ENCODE results near the gene ZNF331. TPM values are rescaled to one million over a fixed set of nuclear protein-coding genes. Genes with fewer than 3 reads are reported as not detected.
"Not testable (repeated sequence)": the region's sequence is repeated elsewhere in the genome, so short reads cannot be mapped to it uniquely, and the experiment has no call there.

ZNF331 gene
- total RNA-seq, 8 experiments from 2014 or later, result 7.0 to 26.3 (median 13.4) TPM

DNA sequence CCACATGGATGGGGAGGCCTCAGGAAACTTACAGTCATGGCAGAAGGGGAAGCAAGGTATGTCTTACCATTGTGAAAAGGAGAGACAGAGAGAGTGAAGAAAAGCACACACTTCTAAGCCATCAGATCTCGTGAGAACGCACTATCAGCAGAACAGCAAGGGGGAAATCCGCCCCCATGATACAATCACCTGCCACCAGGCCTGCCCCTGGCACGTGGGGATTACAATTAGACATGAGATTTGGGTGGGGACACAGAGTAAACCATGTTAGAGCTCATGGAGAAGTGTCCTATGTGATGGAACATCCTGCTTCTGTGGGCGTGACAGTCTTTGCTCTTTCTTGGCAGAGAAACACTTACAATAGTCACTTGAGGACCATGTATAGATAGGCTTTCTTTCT lies 28.1 kb upstream of the ZNF331 start:
- in situ Hi-C loops (cut with MboI; ENCODE audit: low pct_unique_long_range_greater_than_20kb in 2 of 9, low sequenced_read_pairs in 9 of 9, unreplicated experiment in 9 of 9), result no loop called here
- 30 to 100% (median 71%) methylated on average over 1 to 5 of the region's 5 CpGs; no CpG with 5 or more reads in 3 of the 10 experiments for WGBS, 10 experiments

DNA sequence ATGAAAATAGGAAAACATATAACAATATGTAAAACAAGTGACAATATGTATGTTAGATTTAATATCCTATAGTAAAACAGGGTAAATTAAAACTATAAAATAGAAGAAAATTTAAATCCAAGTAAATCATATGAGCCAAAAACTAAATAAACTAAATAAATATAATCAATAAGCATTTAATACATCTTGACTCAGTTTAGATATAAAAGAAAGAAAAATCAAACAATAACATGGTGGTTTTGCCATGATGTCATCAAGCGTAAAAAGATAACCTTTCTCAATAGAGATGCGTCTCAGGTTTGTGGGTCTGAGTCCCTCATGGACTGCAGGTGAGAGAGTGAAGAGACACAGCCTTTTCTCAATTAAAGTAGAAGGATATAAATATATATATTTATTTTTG lies 26.6 kb upstream of the ZNF331 start:
- 65 to 100% (median 95%) methylated on average over 1 to 2 of the region's 2 CpGs for WGBS, 10 experiments
- H3K4me3 ChIP-seq, result no peak overlapping the region
- no peaks in the 10 kb centered on the region for H3K4me1 ChIP-seq (replicated peaks in 1 of 2)
- H3K27ac ChIP-seq, result no peak overlapping the region
- in situ Hi-C loops (cut with MboI; ENCODE audit: low pct_unique_long_range_greater_than_20kb in 2 of 9, low sequenced_read_pairs in 9 of 9, unreplicated experiment in 9 of 9), result no loop called here
- ATAC-seq (replicated peaks in 6 of 8), result no peak

More for the DNA sequence above, 28.1 kb upstream of the ZNF331 start:
- Histone ChIP-seq H3K4me3 (no peak overlapping the region), H3K27ac (no peak overlapping the region), H3K4me1 (replicated peaks in 1 of 2) (peaks cover 3 to 4% of the 10 kb centered on the region in 2 donors)
- ATAC-seq (replicated peaks in 6 of 8), result no peak

DNA sequence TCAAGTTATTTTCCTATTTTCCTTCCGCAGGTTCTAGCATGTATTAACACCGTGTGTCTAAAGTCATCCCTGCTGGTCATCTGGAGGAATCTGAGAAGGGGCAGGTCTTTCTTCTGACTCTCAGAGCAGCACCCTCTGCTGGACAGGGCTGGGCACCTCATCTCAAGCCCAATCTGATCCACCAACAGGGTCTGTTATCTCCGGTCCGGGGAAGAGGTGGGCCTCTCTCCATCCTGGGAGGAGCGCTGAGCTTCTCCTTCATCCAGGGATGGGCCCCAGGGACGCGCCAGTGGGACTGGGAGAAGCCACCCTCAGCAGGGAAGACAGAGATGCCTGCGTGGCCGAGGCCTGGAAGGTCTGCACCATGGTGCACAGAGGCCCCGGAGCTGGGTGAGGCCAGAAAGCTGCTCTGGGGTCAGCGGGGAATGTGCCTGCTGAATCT lies 26.0 kb upstream of the ZNF331 start:
- Histone ChIP-seq H3K4me3 (no peak overlapping the region), H3K4me1 (replicated peaks in 1 of 2) (no peaks in the 10 kb centered on the region), H3K27ac (no peak overlapping the region)
- WGBS, 10 experiments, result 0 to 50% (median 8%) methylated on average over 1 to 5 of the region's 11 CpGs; no CpG with 5 or more reads in 2 of the 10 experiments
- ATAC-seq (replicated peaks in 6 of 8), result peak; percentile 32 to 97 (median 63)
- in situ Hi-C loops (cut with MboI; ENCODE audit: low pct_unique_long_range_greater_than_20kb in 2 of 9, low sequenced_read_pairs in 9 of 9, unreplicated experiment in 9 of 9), result no loop called here

DNA sequence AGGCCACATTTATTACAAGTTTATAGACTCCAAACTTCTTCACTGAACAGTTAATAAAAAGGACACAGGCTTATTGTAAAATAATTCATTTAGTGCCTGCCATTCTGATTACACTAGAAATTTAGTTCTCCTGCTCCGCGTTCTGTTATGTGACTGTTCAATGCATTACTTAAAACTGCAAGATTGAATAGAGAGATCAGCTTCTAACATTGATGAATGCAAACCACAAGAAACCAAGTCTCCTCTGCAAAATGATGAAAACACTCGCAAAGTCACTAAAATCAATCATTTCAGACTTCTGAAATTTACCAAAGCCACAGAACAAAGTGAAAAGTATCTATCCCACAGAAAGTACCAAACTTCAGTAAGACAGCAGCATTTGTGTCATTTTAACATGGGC lies 22.9 kb upstream of the ZNF331 start:
- 45 to 100% methylated on average over 1 to 2 of the region's 3 CpGs; no CpG with 5 or more reads in 8 of the 10 experiments for WGBS, 10 experiments
- H3K27ac ChIP-seq; H3K4me3 ChIP-seq; H3K4me1 ChIP-seq (replicated peaks in 1 of 2); ATAC-seq (replicated peaks in 6 of 8); in situ Hi-C loops (cut with MboI; ENCODE audit: low pct_unique_long_range_greater_than_20kb in 2 of 9, low sequenced_read_pairs in 9 of 9, unreplicated experiment in 9 of 9): not testable (repeated sequence)

DNA sequence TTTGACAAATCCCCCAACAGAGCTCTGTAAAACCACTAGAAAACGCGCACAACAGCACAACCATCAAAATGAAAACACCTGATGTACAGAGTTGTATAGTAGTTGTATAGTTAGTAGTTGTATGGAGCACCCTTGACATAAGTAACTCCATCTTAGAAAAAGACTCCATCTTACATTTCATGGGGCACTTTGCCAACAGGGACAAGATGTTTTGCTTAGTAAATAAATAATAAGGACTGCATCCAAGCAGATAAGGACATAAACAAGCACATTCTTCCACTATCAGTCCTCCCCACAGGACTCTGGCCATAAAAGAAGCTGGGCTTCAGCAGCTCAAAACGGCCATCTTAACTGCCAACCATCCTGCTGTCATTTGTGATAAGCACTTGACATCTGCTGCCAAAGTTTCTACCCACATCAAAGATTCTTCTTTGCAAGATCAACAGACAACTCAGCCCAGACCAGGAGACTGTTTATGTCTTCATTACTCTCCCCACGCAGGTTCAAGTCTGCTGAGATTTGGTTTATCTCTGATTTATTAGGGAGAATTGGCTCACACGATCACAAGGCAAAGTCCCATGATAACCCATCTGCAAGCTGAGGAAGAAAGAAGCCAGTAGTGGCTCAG lies 20.7 kb upstream of the ZNF331 start:
- Histone ChIP-seq H3K27ac (no peak overlapping the region), H3K4me1 (replicated peaks in 1 of 2) (peaks cover 0 to 5% of the 10 kb centered on the region in 2 donors), H3K4me3 (no peak overlapping the region)
- in situ Hi-C loops (cut with MboI; ENCODE audit: low pct_unique_long_range_greater_than_20kb in 2 of 9, low sequenced_read_pairs in 9 of 9, unreplicated experiment in 9 of 9), result no loop called here
- 10 to 76% (median 70%) methylated on average over 1 to 5 of the region's 5 CpGs; no CpG with 5 or more reads in 4 of the 10 experiments for WGBS, 10 experiments
- ATAC-seq (replicated peaks in 6 of 8), result no peak

DNA sequence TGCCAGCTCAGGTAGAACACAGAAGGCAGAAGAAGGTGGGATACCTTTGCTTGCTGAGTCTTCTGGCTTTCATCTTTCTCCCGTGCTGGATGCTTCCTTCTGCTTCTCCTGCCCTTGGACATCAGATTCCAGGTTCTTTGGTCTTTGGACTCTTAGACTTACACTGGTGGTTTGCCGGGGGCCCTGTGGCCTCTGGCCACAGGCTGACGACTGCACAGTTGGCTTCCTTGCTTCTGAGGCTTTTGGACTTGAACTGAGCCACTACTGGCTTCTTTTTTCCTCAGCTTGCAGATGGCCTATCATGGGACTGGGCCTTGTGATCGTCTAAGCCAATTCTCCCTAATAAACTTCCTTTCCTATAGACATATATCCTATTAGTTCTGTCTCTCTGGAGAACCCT lies 19.8 kb upstream of the ZNF331 start:
- ATAC-seq (replicated peaks in 6 of 8), result no peak
- Histone ChIP-seq H3K4me3 (no peak overlapping the region), H3K27ac (no peak overlapping the region), H3K4me1 (replicated peaks in 1 of 2) (peaks cover 0 to 5% of the 10 kb centered on the region in 2 donors)
- WGBS, 10 experiments, result 0 to 96% (median 63%) methylated on average over 1 to 4 of the region's 4 CpGs; no CpG with 5 or more reads in 4 of the 10 experiments
- in situ Hi-C loops (cut with MboI; ENCODE audit: low pct_unique_long_range_greater_than_20kb in 2 of 9, low sequenced_read_pairs in 9 of 9, unreplicated experiment in 9 of 9), result no loop called here

DNA sequence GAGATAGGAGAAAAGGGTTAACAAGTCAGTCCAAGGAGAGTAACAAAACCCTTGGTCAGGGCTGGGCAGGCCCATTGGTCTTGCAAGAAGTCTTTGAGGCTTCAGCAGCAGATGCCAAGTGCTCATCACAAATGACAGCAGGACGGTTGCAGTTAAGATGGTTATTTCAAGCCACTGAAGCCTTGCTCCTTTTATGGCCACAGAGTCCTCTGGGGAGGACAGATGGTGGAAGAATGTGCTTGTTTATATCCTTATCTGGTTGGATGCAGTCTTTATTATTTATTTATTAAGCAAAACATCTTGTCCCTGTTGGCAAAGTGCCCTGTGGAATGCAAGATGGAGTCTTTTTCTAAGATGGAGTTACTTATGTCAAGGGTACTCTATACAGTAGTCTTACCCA lies 19.2 kb upstream of the ZNF331 start:
- 17 to 100% (median 89%) methylated on average over 1 of the region's 1 CpG; no CpG with 5 or more reads in 1 of the 10 experiments for WGBS, 10 experiments
- in situ Hi-C loops (cut with MboI; ENCODE audit: low pct_unique_long_range_greater_than_20kb in 2 of 9, low sequenced_read_pairs in 9 of 9, unreplicated experiment in 9 of 9), result no loop called here
- Histone ChIP-seq H3K27ac (no peak overlapping the region), H3K4me3 (no peak overlapping the region), H3K4me1 (replicated peaks in 1 of 2) (peaks cover 0 to 5% of the 10 kb centered on the region in 2 donors)
- ATAC-seq (replicated peaks in 6 of 8), result no peak

DNA sequence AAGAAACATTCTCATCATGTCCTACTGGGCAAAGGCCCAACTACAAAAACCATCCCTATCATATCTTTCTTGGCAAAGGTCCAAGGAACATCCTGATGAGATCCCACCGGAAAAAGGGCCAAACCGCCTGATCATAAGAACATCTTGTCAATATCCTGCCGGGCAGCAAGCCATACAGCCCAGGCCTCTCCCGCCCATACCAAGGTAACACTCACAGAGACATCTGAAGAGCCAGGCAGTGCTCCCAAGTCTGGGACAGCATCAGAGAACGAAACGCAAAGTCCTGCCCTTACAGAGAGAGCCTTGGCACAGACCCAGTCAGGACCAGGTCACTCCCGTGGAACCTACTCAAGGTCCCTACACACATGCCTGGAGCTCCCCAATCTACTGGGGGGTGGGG lies 18.5 kb upstream of the ZNF331 start:
- Histone ChIP-seq H3K4me1 (replicated peaks in 1 of 2) (peaks cover 0 to 5% of the 10 kb centered on the region in 2 donors), H3K27ac (peak overlapping the region in 1 of 2 donors; percentile 85), H3K4me3 (no peak overlapping the region)
- in situ Hi-C loops (cut with MboI; ENCODE audit: low pct_unique_long_range_greater_than_20kb in 2 of 9, low sequenced_read_pairs in 9 of 9, unreplicated experiment in 9 of 9), result no loop called here
- WGBS, 10 experiments, result 80 to 100% (median 89%) methylated on average over 1 to 5 of the region's 7 CpGs; no CpG with 5 or more reads in 3 of the 10 experiments
- no peak for ATAC-seq (replicated peaks in 6 of 8)

DNA sequence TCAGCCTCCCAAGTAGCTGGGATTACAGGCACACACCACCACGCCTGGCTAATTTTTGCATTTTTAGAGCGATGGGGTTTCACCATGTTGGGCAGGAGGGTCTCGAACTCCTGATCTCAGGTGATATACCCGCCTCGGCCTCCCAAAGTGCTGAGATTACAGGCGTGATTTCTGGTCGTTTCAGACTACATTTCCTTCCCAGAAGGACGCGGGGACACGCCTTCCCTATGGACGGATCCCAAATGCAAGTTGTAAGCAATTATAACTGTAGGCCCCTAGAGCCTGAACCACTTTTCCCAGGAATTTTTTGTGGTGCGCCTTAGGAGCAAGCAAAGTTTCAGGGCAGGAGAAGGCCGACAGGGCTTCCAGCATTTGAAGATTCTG lies 17.8 kb upstream of the ZNF331 start:
- in situ Hi-C loops (cut with MboI; ENCODE audit: low pct_unique_long_range_greater_than_20kb in 2 of 9, low sequenced_read_pairs in 9 of 9, unreplicated experiment in 9 of 9), result no loop called here
- H3K4me1 ChIP-seq (replicated peaks in 1 of 2), result peaks cover 0 to 5% of the 10 kb centered on the region in 2 donors
- H3K4me3 ChIP-seq, result peak overlapping the region; percentile 1 to 24 (median 17)
- ATAC-seq (replicated peaks in 6 of 8), result no peak
- 55 to 100% (median 79%) methylated on average over 2 to 10 of the region's 13 CpGs; no CpG with 5 or more reads in 5 of the 10 experiments for WGBS, 10 experiments
- H3K27ac ChIP-seq, result peak overlapping the region; percentile 71 to 85

DNA sequence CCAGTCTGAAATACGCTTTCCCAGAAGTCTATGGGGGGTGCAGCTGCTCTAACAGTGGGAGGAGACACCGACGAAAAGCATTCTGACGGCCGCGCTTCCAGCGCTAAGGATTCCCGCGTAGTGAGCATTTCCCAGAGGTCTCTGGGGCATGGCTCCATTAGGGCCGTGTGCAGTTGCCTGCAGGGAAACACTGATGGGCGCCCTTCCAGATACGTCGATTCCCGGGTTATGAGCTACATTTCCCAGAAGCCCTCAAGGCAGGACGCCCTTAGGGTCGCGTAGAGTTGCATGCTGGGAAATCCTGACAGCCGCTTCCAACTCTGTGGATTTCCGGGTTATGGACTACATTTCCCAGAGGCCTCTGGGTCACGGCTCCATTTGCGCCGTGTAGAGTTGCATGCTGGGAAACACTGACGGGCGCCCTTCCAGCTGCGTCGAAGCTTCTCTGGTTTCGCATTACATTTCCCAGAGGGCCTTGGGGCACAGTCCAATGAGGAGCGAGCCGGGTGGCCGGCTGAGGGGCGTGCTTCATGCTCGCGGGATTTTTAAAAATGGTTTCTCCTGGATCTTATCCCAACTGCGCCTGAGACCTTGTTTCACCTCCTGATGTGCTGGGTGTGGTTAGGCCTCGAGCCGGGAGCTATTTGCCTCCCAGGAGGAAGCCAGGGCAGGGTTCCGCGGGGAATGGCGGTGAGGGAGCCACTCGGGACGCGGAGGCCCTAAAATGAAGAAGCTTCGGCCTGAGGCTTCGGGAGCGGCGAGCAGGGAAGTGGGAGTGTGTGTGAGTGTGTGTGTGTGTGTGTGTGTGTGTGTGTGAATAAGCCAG lies 17.2 kb upstream of the ZNF331 start:
- peak overlapping the region; percentile 45 to 60 (median 47) for H3K4me3 ChIP-seq
- peak; percentile 92 to 98 (median 96) for ATAC-seq (replicated peaks in 6 of 8)
- in situ Hi-C loops (cut with MboI; ENCODE audit: low pct_unique_long_range_greater_than_20kb in 2 of 9, low sequenced_read_pairs in 9 of 9, unreplicated experiment in 9 of 9), result no loop called here
- H3K4me1 ChIP-seq (replicated peaks in 1 of 2), result peaks cover 0 to 5% of the 10 kb centered on the region in 2 donors
- 0 to 5% (median 1%) methylated on average over 2 to 32 of the region's 46 CpGs; no CpG with 5 or more reads in 2 of the 10 experiments for WGBS, 10 experiments
- peak overlapping the region; percentile 71 to 85 for H3K27ac ChIP-seq

DNA sequence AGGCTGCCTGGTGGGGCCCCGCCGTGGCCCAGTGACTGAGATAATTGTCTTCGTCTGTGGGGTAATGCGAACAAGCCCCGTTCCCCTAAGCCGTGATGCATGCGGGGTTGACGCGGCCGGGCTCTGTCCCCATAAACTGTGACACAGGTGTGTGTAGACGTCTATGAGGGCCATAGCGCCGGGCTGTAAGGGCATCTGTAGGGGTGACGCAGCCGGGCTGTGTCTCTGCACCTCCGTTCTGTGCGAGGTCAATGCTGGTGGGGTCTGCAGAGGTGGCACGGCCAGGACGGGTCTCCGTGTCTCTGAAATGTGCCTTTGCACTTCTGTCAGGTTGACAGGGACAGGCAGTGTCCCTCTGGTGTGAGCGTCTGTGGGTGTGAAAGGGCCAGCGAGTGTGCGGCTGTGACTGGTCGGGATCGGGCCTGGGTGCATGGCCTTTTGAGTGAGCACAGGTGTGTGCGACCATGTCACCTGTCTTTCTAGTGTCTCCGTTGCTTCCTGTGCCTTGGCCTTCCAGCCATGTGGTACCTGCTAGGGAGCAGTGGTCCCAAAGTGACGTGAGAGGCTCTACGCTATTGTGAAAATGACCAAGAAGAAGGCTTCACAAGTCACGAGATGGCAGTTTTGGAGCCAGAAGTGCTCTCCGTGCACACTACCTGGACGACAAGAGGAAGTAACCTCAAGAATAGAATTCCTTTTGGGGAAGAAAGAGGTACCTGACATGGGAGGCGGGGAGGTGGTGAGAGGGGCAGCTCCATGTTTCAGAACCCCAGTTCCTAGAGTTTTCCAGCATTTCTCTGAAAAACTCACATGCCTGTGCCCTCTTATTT lies 16.4 kb upstream of the ZNF331 start:
- H3K4me3 ChIP-seq, result peak overlapping the region; percentile 45 to 60 (median 47)
- peaks cover 0 to 5% of the 10 kb centered on the region in 2 donors for H3K4me1 ChIP-seq (replicated peaks in 1 of 2)
- H3K27ac ChIP-seq, result no peak overlapping the region
- in situ Hi-C loops (cut with MboI; ENCODE audit: low pct_unique_long_range_greater_than_20kb in 2 of 9, low sequenced_read_pairs in 9 of 9, unreplicated experiment in 9 of 9), result no loop called here
- WGBS, 10 experiments, result 8 to 83% (median 44%) methylated on average over 2 to 9 of the region's 33 CpGs; no CpG with 5 or more reads in 1 of the 10 experiments
- no peak for ATAC-seq (replicated peaks in 6 of 8)

DNA sequence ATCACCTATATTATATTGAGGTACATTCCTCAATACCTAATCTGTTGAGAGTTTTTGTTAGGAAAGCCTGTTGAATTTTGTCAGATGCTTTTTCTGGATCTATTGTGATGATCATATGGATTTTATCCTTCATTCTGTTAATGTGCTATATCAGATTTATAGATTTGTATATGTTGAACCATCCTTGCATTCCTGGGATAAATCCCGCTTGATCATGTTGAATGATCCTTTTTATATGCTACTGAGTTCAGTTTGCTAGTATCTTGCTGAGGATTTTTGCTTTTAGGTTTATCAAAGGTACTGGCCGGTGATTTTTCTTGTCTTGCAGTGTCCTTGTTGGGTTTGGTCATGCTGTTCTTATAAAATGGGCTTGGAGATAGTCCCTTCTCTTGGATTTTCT lies 12.0 kb upstream of the ZNF331 start:
- in situ Hi-C loops (cut with MboI; ENCODE audit: low pct_unique_long_range_greater_than_20kb in 2 of 9, low sequenced_read_pairs in 9 of 9, unreplicated experiment in 9 of 9), result no loop called here
- no peak for ATAC-seq (replicated peaks in 6 of 8)
- Histone ChIP-seq H3K4me1 (replicated peaks in 1 of 2) (no peaks in the 10 kb centered on the region), H3K4me3 (no peak overlapping the region), H3K27ac (no peak overlapping the region)
- 74 to 100% (median 100%) methylated on average over 1 to 2 of the region's 2 CpGs; no CpG with 5 or more reads in 1 of the 10 experiments for WGBS, 10 experiments

Measured in motor neuron (in vitro differentiated cells).